Measurements from ENCODE around the gene CEP170. TPM values are rescaled to one million over a fixed set of nuclear protein-coding genes. Genes with fewer than 3 reads are reported as not detected.
"Not testable (repeated sequence)": the region's sequence is repeated elsewhere in the genome, so short reads cannot be mapped to it uniquely, and the experiment has no call there.

The CEP170 gene
- polyA plus RNA-seq, 1 donor (not counting 4 experiments of a cell fraction or from before 2014, with no cell fraction given): 40.5 TPM

- H3K9me3 ChIP-seq (ENCODE audit: control insufficient read depth, low read depth, low read length); H3K27ac ChIP-seq (ENCODE audit: control insufficient read depth, insufficient read depth, low read length); H3K79me2 ChIP-seq (ENCODE audit: control insufficient read depth, insufficient read depth, low read length); dilution Hi-C loops (cut with MboI; ENCODE audit: extremely low pct_ligation_motif_present, low sequenced_read_pairs); H3K4me2 ChIP-seq (ENCODE audit: control insufficient read depth, extremely low read depth, insufficient read depth, low read depth, low read length); H3K4me3 ChIP-seq (ENCODE audit: control insufficient read depth in 2 of 3, extremely low read depth in 1 of 3, insufficient read depth in 2 of 3, low read depth in 1 of 3, low read length in 3 of 3); H3K36me3 ChIP-seq (ENCODE audit: control insufficient read depth in 2 of 2, extremely low read depth in 1 of 2, insufficient read depth in 2 of 2, low read length in 2 of 2); H3K9me1 ChIP-seq (ENCODE audit: control insufficient read depth, extremely low read depth, insufficient read depth, low read length); H3K4me1 ChIP-seq (ENCODE audit: control insufficient read depth, extremely low read depth, insufficient read depth, low read length); H2AFZ ChIP-seq (ENCODE audit: control insufficient read depth, low read length); H3K9ac ChIP-seq (ENCODE audit: control insufficient read depth, extremely low read depth, insufficient read depth, low read length); DNase-seq (ENCODE audit: low read depth, low spot score); FAIRE-seq; H4K20me1 ChIP-seq (ENCODE audit: control insufficient read depth, extremely low read depth, insufficient read depth, low read length); H3K27me3 ChIP-seq (ENCODE audit: control insufficient read depth, extremely low read depth, insufficient read depth, low read length): not testable (repeated sequence)
These were observed 133.1 kb downstream of the CEP170 start for GRCh38 chr1:243121939-243122338.

GRCh38 chr1:243118601-243119322, 136.3 kb downstream of the CEP170 start:
- H2AFZ ChIP-seq (ENCODE audit: control insufficient read depth, low read length); H3K4me3 ChIP-seq (ENCODE audit: control insufficient read depth in 2 of 3, extremely low read depth in 1 of 3, insufficient read depth in 2 of 3, low read depth in 1 of 3, low read length in 3 of 3); H3K36me3 ChIP-seq (ENCODE audit: control insufficient read depth in 2 of 2, extremely low read depth in 1 of 2, insufficient read depth in 2 of 2, low read length in 2 of 2); H3K4me1 ChIP-seq (ENCODE audit: control insufficient read depth, extremely low read depth, insufficient read depth, low read length); H3K4me2 ChIP-seq (ENCODE audit: control insufficient read depth, extremely low read depth, insufficient read depth, low read depth, low read length); H3K79me2 ChIP-seq (ENCODE audit: control insufficient read depth, insufficient read depth, low read length); DNase-seq (ENCODE audit: low read depth, low spot score); H3K9me3 ChIP-seq (ENCODE audit: control insufficient read depth, low read depth, low read length); H3K27ac ChIP-seq (ENCODE audit: control insufficient read depth, insufficient read depth, low read length); H3K9ac ChIP-seq (ENCODE audit: control insufficient read depth, extremely low read depth, insufficient read depth, low read length); H4K20me1 ChIP-seq (ENCODE audit: control insufficient read depth, extremely low read depth, insufficient read depth, low read length); dilution Hi-C loops (cut with MboI; ENCODE audit: extremely low pct_ligation_motif_present, low sequenced_read_pairs); H3K27me3 ChIP-seq (ENCODE audit: control insufficient read depth, extremely low read depth, insufficient read depth, low read length); FAIRE-seq; H3K9me1 ChIP-seq (ENCODE audit: control insufficient read depth, extremely low read depth, insufficient read depth, low read length): not testable (repeated sequence)

GRCh38 chr1:243116187-243116586, 138.9 kb downstream of the CEP170 start:
- FAIRE-seq; H3K27me3 ChIP-seq (ENCODE audit: control insufficient read depth, extremely low read depth, insufficient read depth, low read length); H3K27ac ChIP-seq (ENCODE audit: control insufficient read depth, insufficient read depth, low read length); H3K9me3 ChIP-seq (ENCODE audit: control insufficient read depth, low read depth, low read length); H3K4me1 ChIP-seq (ENCODE audit: control insufficient read depth, extremely low read depth, insufficient read depth, low read length); H2AFZ ChIP-seq (ENCODE audit: control insufficient read depth, low read length); H3K79me2 ChIP-seq (ENCODE audit: control insufficient read depth, insufficient read depth, low read length); H3K4me2 ChIP-seq (ENCODE audit: control insufficient read depth, extremely low read depth, insufficient read depth, low read depth, low read length); H3K4me3 ChIP-seq (ENCODE audit: control insufficient read depth in 2 of 3, extremely low read depth in 1 of 3, insufficient read depth in 2 of 3, low read depth in 1 of 3, low read length in 3 of 3); dilution Hi-C loops (cut with MboI; ENCODE audit: extremely low pct_ligation_motif_present, low sequenced_read_pairs); H4K20me1 ChIP-seq (ENCODE audit: control insufficient read depth, extremely low read depth, insufficient read depth, low read length); H3K9ac ChIP-seq (ENCODE audit: control insufficient read depth, extremely low read depth, insufficient read depth, low read length); DNase-seq (ENCODE audit: low read depth, low spot score); H3K9me1 ChIP-seq (ENCODE audit: control insufficient read depth, extremely low read depth, insufficient read depth, low read length); H3K36me3 ChIP-seq (ENCODE audit: control insufficient read depth in 2 of 2, extremely low read depth in 1 of 2, insufficient read depth in 2 of 2, low read length in 2 of 2): not testable (repeated sequence)

GRCh38 chr1:243114769-243115168, 140.3 kb downstream of the CEP170 start:
- H3K4me2 ChIP-seq (ENCODE audit: control insufficient read depth, extremely low read depth, insufficient read depth, low read depth, low read length); H3K27me3 ChIP-seq (ENCODE audit: control insufficient read depth, extremely low read depth, insufficient read depth, low read length): not testable (repeated sequence)

GRCh38 chr1:243114059-243114713, 140.9 kb downstream of the CEP170 start:
- H3K4me2 ChIP-seq (ENCODE audit: control insufficient read depth, extremely low read depth, insufficient read depth, low read depth, low read length): not testable (repeated sequence)

More at GRCh38 chr1:243114769-243115168, 140.3 kb downstream of the CEP170 start:
- dilution Hi-C loops (cut with MboI; ENCODE audit: extremely low pct_ligation_motif_present, low sequenced_read_pairs); H3K4me1 ChIP-seq (ENCODE audit: control insufficient read depth, extremely low read depth, insufficient read depth, low read length); H3K9ac ChIP-seq (ENCODE audit: control insufficient read depth, extremely low read depth, insufficient read depth, low read length); H4K20me1 ChIP-seq (ENCODE audit: control insufficient read depth, extremely low read depth, insufficient read depth, low read length); H3K36me3 ChIP-seq (ENCODE audit: control insufficient read depth in 2 of 2, extremely low read depth in 1 of 2, insufficient read depth in 2 of 2, low read length in 2 of 2); H3K27ac ChIP-seq (ENCODE audit: control insufficient read depth, insufficient read depth, low read length); H3K79me2 ChIP-seq (ENCODE audit: control insufficient read depth, insufficient read depth, low read length); H3K9me3 ChIP-seq (ENCODE audit: control insufficient read depth, low read depth, low read length); FAIRE-seq; DNase-seq (ENCODE audit: low read depth, low spot score); H3K9me1 ChIP-seq (ENCODE audit: control insufficient read depth, extremely low read depth, insufficient read depth, low read length); H3K4me3 ChIP-seq (ENCODE audit: control insufficient read depth in 2 of 3, extremely low read depth in 1 of 3, insufficient read depth in 2 of 3, low read depth in 1 of 3, low read length in 3 of 3): not testable (repeated sequence)
- peak overlapping the region; percentile 74 for H2AFZ ChIP-seq (ENCODE audit: control insufficient read depth, low read length)

More at GRCh38 chr1:243114059-243114713, 140.9 kb downstream of the CEP170 start:
- DNase-seq (ENCODE audit: low read depth, low spot score); H3K36me3 ChIP-seq (ENCODE audit: control insufficient read depth in 2 of 2, extremely low read depth in 1 of 2, insufficient read depth in 2 of 2, low read length in 2 of 2); H3K9ac ChIP-seq (ENCODE audit: control insufficient read depth, extremely low read depth, insufficient read depth, low read length); H3K79me2 ChIP-seq (ENCODE audit: control insufficient read depth, insufficient read depth, low read length); H3K27me3 ChIP-seq (ENCODE audit: control insufficient read depth, extremely low read depth, insufficient read depth, low read length); H3K9me1 ChIP-seq (ENCODE audit: control insufficient read depth, extremely low read depth, insufficient read depth, low read length); H3K4me1 ChIP-seq (ENCODE audit: control insufficient read depth, extremely low read depth, insufficient read depth, low read length); dilution Hi-C loops (cut with MboI; ENCODE audit: extremely low pct_ligation_motif_present, low sequenced_read_pairs); H3K9me3 ChIP-seq (ENCODE audit: control insufficient read depth, low read depth, low read length); FAIRE-seq; H4K20me1 ChIP-seq (ENCODE audit: control insufficient read depth, extremely low read depth, insufficient read depth, low read length); H3K27ac ChIP-seq (ENCODE audit: control insufficient read depth, insufficient read depth, low read length); H3K4me3 ChIP-seq (ENCODE audit: control insufficient read depth in 2 of 3, extremely low read depth in 1 of 3, insufficient read depth in 2 of 3, low read depth in 1 of 3, low read length in 3 of 3): not testable (repeated sequence)
- H2AFZ ChIP-seq (ENCODE audit: control insufficient read depth, low read length): peak overlapping the region; percentile 74

Measured in keratinocyte (primary cell).